ENCODE results near the gene ATP8A2.
A peak's percentile ranks its signal among the peaks of the same experiment; 100 is the strongest.
"Not testable (repeated sequence)": the region's sequence is repeated elsewhere in the genome, so short reads cannot be mapped to it uniquely, and the experiment has no call there.

ATP8A2 gene

DNA sequence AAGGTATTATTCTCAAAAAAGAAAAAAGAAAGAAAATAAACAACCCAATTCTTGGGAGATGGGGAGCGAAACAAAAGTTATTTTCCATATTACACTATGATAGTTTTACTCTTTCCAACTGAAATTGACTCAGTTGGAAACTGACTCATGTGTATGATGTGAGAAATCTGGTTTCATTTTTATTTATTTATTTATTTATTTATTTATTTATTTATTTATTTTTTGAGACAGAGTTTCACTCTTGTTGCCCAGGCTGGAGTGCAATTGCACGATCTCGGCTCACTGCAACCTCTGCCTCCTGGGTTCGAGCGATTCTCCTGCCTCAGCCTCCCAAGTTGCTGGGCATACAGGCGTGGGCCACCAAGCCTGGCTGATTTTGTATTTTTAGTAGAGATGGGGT lies 11.3 kb upstream of the ATP8A2 start:
- not testable (repeated sequence) for H3K27ac ChIP-seq (ENCODE audit: low read length); H3K4me1 ChIP-seq (ENCODE audit: control insufficient read depth in 1 of 2, insufficient read depth in 2 of 2, low read length in 2 of 2); H3K36me3 ChIP-seq (ENCODE audit: control insufficient read depth in 1 of 2, insufficient read depth in 2 of 2, low read length in 2 of 2); H3K9me3 ChIP-seq (ENCODE audit: control insufficient read depth in 1 of 2, low read length in 2 of 2); H3K4me3 ChIP-seq (ENCODE audit: low read depth in 1 of 2, low read length in 2 of 2); H3K27me3 ChIP-seq (ENCODE audit: low read depth, low read length)

DNA sequence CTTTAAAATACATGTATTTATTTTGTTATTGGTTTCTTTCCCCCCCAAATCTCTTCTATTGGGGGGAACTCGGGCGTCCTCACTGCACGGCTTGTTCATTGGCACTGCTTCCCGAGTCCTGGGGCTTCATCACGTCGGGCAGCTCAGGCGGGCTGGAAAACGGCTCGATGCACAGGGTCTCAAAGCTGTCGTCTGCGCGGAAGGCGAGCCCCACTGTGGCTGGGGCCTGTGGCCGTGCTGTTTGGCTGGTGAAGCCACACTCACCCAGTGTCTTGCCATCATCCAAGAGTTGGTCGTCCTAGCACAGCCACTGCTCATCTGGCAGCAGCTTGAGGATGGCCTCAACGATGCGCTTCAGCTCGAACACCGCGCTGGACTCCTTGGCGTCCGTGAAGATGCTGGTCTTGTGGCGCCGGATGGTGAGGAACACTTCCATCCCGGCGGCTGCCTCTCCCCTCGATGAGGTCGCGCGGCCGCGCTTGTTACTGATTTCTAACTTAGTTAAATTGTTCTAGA lies 6.0 kb upstream of the ATP8A2 start:
- Histone ChIP-seq H3K27ac (ENCODE audit: low read length) (no peak overlapping the region), H3K36me3 (ENCODE audit: control insufficient read depth in 1 of 2, insufficient read depth in 2 of 2, low read length in 2 of 2) (no peaks in the 10 kb centered on the region), H3K4me1 (ENCODE audit: control insufficient read depth in 1 of 2, insufficient read depth in 2 of 2, low read length in 2 of 2) (no peaks in the 10 kb centered on the region), H3K27me3 (ENCODE audit: low read depth, low read length) (peaks cover 14% of the 10 kb centered on the region), H3K4me3 (ENCODE audit: low read depth in 1 of 2, low read length in 2 of 2) (no peak overlapping the region), H3K9me3 (ENCODE audit: control insufficient read depth in 1 of 2, low read length in 2 of 2) (no peaks in the 10 kb centered on the region)

DNA sequence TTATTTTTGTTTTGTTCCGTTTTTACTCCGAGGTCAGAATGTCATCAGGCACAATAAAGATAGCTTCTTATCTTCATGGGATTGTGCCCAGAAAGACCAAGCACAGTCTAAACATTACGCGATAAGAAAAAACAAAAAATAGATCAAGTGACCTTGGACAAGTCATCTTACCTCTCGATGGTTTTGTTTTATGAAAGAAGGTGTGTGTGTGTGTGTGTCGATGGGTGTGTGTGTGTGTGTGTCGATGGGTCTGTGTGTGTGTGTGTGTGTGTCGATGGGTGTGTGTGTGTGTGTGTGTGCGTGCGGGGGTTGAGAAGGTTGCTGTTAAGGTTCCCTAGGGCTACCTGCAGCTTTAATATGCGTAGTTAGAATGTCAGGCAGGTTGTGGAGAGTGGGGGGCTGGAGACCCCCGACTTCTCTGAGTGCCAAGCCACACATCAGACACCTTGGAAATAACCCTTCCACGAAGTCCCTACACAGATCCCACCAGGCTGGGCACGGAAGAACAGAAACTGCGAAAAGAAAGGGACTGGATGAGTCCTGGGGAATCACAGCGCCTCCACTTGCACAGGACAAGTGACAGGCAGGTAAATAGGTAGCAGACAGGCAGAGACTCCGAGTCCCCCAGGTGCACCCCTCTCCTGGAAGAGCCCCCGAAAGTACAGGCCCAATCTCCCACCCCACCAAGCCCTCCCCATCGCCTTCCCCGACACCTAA lies 458 bp upstream of the ATP8A2 start:
- Histone ChIP-seq H3K27me3 (ENCODE audit: low read depth, low read length) (peaks cover 28% of the 10 kb centered on the region), H3K36me3 (ENCODE audit: control insufficient read depth in 1 of 2, insufficient read depth in 2 of 2, low read length in 2 of 2) (no peaks in the 10 kb centered on the region), H3K9me3 (ENCODE audit: control insufficient read depth in 1 of 2, low read length in 2 of 2) (no peaks in the 10 kb centered on the region), H3K27ac (ENCODE audit: low read length) (no peak overlapping the region), H3K4me1 (ENCODE audit: control insufficient read depth in 1 of 2, insufficient read depth in 2 of 2, low read length in 2 of 2) (peaks cover 0 to 7% of the 10 kb centered on the region in 2 donors), H3K4me3 (ENCODE audit: low read depth in 1 of 2, low read length in 2 of 2) (no peak overlapping the region)

DNA sequence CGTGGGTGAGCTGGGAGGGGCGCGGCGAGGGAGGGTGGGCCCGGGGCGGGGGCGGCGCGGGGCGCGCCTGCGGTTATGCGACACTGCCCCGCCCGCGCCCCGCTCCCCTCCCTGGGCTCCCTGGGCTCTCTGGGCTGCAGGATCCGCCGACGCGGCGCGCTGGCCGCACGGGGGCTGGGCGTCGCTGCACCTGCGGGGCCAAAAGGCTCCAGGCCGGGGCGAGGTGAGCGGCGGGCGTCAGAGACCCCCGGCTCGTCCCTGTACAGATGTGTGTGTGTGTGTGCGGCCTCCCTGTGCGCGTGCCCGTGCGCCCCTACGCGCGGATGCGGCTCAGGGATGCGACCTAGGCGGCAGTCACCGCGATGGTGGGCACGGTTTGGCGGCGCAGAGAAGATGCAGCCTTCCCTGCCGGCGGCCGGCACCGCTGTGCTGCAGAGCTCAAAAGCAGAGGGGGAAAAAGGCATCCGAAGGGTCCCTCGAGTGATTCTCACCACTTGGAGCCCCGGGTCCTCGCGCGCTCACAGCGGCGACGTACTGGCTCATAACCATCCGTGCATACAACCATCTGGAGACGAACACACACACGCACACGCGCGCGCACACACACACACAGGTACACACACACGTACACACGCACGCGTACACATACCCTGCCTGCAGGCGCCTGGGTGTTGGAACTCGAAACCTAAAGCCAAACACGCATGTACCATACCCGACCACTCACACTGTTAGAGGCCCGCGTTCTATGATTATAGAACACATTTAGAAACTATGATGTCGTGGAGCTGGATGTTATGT lies 709 bp downstream of the ATP8A2 start:
- Histone ChIP-seq H3K36me3 (ENCODE audit: control insufficient read depth in 1 of 2, insufficient read depth in 2 of 2, low read length in 2 of 2) (no peaks in the 10 kb centered on the region), H3K27ac (ENCODE audit: low read length) (no peak overlapping the region), H3K4me3 (ENCODE audit: low read depth in 1 of 2, low read length in 2 of 2) (peak overlapping the region in 1 of 2 donors; percentile 47), H3K27me3 (ENCODE audit: low read depth, low read length) (peaks cover 28% of the 10 kb centered on the region), H3K9me3 (ENCODE audit: control insufficient read depth in 1 of 2, low read length in 2 of 2) (no peaks in the 10 kb centered on the region), H3K4me1 (ENCODE audit: control insufficient read depth in 1 of 2, insufficient read depth in 2 of 2, low read length in 2 of 2) (peaks cover 0 to 7% of the 10 kb centered on the region in 2 donors)

DNA sequence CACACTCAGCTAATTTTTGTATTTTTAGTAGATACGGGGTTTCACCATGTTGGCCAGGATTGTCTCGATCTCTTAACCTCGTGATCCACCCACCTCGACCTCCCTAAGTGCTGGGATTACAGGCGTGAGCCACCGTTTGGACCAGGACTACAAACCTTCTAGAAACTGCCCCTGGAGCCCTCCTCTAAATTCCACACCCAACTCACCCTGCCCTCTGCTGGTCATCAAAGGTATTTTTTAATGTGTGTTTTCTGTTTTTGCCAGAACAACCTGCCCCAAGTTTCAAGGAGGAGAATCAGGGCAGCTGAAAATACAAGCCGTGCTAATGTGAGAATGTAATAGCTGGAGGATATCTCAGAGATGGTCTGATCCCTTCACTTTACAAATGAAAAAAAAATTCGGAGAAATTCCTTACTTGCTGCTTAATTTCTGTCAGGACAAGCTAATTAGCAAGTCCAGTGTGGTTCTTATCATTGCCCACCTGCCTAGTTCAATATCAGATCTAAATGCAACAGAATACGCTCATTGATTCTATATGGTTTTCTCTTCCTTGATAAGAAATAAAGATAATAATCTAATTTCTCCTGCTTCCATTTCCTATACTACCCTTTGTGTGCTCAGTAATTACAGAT lies 4.1 kb downstream of the ATP8A2 start:
- no peaks in the 10 kb centered on the region for H3K36me3 ChIP-seq (ENCODE audit: control insufficient read depth in 1 of 2, insufficient read depth in 2 of 2, low read length in 2 of 2)
- H3K27ac ChIP-seq (ENCODE audit: low read length), result no peak overlapping the region
- peaks cover 14% of the 10 kb centered on the region for H3K27me3 ChIP-seq (ENCODE audit: low read depth, low read length)
- H3K4me1 ChIP-seq (ENCODE audit: control insufficient read depth in 1 of 2, insufficient read depth in 2 of 2, low read length in 2 of 2), result peaks cover 0 to 7% of the 10 kb centered on the region in 2 donors
- H3K4me3 ChIP-seq (ENCODE audit: low read depth in 1 of 2, low read length in 2 of 2), result no peak overlapping the region
- H3K9me3 ChIP-seq (ENCODE audit: control insufficient read depth in 1 of 2, low read length in 2 of 2), result no peaks in the 10 kb centered on the region

DNA sequence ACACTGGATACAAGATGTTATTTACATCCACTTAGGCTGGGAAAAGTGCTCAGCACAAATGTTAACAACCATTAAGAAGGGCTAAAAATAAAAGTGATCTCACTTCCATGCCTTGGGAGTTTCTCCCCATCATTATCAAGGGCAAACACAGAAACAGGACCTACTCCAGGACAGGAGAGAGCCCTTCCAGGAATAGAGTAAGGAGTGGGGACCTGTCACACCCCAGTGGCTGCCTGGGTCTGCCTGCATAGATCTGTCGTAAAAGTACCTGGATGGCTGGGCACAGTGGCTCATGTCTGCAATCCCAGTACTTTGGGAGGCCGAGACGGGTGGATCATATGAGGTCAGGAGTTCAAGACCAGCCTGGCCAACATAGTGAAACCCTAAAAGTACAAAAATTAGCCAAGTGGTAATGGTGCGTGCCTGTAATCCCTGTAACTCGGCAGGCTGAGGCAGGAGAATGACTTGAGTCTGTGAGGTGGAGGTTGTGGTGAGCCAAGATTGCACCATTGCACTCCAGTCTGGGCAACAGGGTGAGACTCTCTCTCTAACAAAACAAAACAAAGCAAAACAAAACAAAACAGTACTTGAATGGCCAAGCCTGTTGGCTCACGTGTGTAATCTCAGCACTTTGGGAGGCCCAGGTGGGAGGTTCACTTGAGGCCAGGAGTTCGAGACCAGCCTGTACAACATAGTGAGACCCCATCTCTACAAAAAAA lies 5.6 kb downstream of the ATP8A2 start:
- Histone ChIP-seq H3K27ac (ENCODE audit: low read length) (no peak overlapping the region), H3K4me3 (ENCODE audit: low read depth in 1 of 2, low read length in 2 of 2) (no peak overlapping the region), H3K9me3 (ENCODE audit: control insufficient read depth in 1 of 2, low read length in 2 of 2) (no peaks in the 10 kb centered on the region), H3K4me1 (ENCODE audit: control insufficient read depth in 1 of 2, insufficient read depth in 2 of 2, low read length in 2 of 2) (peaks cover 0 to 3% of the 10 kb centered on the region in 2 donors), H3K36me3 (ENCODE audit: control insufficient read depth in 1 of 2, insufficient read depth in 2 of 2, low read length in 2 of 2) (no peaks in the 10 kb centered on the region), H3K27me3 (ENCODE audit: low read depth, low read length) (peaks cover 8% of the 10 kb centered on the region)

DNA sequence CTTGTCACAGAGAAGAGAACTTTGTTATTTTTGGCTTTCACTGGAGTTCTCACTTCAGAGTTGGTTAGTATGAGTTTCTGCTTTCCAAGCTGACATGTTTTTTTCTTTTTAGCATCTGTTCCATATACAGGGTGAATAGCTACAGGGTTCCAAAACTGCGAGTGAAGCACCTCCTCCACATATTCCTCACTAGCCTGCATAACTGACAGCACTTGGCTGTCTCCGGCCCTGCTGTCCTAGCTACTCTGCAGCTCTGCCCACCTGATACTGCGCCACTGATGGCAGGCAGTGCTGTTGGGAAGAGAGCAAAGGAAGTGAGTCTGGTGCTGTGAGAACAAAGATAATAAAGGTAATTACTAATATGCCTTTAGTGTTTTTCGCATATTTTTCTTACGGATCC lies 6.8 kb downstream of the ATP8A2 start:
- Histone ChIP-seq H3K4me3 (ENCODE audit: low read depth in 1 of 2, low read length in 2 of 2) (no peak overlapping the region), H3K9me3 (ENCODE audit: control insufficient read depth in 1 of 2, low read length in 2 of 2) (no peaks in the 10 kb centered on the region), H3K27me3 (ENCODE audit: low read depth, low read length) (no peaks in the 10 kb centered on the region), H3K27ac (ENCODE audit: low read length) (no peak overlapping the region), H3K4me1 (ENCODE audit: control insufficient read depth in 1 of 2, insufficient read depth in 2 of 2, low read length in 2 of 2) (no peaks in the 10 kb centered on the region), H3K36me3 (ENCODE audit: control insufficient read depth in 1 of 2, insufficient read depth in 2 of 2, low read length in 2 of 2) (no peaks in the 10 kb centered on the region)

DNA sequence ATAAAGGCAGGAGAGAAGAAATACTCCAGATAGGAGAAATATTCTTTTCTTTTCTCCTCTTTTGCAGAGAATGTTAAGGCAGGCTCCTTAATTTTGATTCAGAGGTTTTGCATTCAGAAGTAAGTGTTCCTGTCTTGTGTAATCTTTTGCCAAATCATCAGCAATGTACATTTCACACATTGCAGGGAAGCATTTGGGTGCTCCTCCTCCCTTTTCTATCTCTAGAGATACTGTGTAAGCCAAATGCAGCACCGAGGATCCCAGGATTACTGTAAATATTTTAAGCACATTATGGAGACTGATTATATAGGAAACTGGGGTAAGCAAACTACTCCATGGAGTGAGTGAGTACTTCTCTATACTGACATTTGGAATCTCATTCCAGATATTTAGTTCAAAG lies 7.2 kb downstream of the ATP8A2 start:
- Histone ChIP-seq H3K9me3 (ENCODE audit: control insufficient read depth in 1 of 2, low read length in 2 of 2) (no peaks in the 10 kb centered on the region), H3K4me3 (ENCODE audit: low read depth in 1 of 2, low read length in 2 of 2) (no peak overlapping the region), H3K4me1 (ENCODE audit: control insufficient read depth in 1 of 2, insufficient read depth in 2 of 2, low read length in 2 of 2) (no peaks in the 10 kb centered on the region), H3K36me3 (ENCODE audit: control insufficient read depth in 1 of 2, insufficient read depth in 2 of 2, low read length in 2 of 2) (no peaks in the 10 kb centered on the region), H3K27ac (ENCODE audit: low read length) (no peak overlapping the region), H3K27me3 (ENCODE audit: low read depth, low read length) (no peaks in the 10 kb centered on the region)

DNA sequence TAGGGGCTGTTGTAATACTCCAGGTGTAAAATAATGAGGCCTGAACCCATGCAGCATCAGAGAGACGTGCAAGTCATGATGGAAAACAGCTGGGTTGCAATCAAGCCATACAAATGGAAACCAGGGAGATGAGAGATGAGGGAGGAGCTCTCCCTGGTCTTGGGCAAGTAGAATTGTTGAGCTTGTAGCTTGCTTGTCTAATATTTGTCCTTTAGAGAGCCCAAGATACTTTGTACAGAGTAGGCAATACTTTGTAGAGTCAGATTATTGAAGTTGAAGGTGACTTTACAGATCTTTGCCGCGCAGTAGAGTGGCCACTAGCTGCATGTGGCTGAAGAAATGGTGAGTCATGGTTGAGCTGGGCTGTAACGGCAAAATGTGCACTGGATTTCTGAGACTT lies 8.3 kb downstream of the ATP8A2 start:
- Histone ChIP-seq H3K4me1 (ENCODE audit: control insufficient read depth in 1 of 2, insufficient read depth in 2 of 2, low read length in 2 of 2) (no peaks in the 10 kb centered on the region), H3K9me3 (ENCODE audit: control insufficient read depth in 1 of 2, low read length in 2 of 2) (no peaks in the 10 kb centered on the region), H3K27ac (ENCODE audit: low read length) (no peak overlapping the region), H3K27me3 (ENCODE audit: low read depth, low read length) (no peaks in the 10 kb centered on the region), H3K4me3 (ENCODE audit: low read depth in 1 of 2, low read length in 2 of 2) (no peak overlapping the region), H3K36me3 (ENCODE audit: control insufficient read depth in 1 of 2, insufficient read depth in 2 of 2, low read length in 2 of 2) (no peaks in the 10 kb centered on the region)

DNA sequence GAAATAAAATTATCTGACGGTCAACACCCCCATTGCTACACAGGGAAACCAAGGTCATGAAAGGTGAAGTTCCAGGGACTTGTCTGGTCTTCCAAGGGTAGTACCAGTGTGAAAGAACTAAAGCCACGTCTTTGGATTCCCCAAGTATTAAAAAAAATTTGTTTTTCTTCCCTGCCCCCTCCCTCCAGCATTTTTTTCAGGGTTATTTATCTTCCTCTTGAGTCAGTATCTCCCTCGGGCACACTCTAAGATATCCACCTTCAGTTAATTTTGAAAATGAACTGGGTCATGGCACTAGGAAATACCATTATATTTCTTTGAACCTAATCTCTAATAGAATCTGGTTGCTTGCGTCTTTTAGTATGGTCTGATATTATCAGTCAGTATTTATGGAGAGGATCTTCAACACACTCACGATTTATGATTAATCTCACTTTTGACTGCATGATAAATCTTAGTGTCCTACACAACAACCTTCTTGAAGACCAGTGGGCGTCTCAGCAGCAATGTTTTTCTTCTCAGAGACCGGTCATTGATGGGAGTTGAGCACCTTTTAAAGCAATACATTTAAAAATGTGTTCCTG lies 9.1 kb downstream of the ATP8A2 start:
- no peak overlapping the region for H3K4me3 ChIP-seq (ENCODE audit: low read depth in 1 of 2, low read length in 2 of 2)
- no peaks in the 10 kb centered on the region for H3K27me3 ChIP-seq (ENCODE audit: low read depth, low read length)
- H3K27ac ChIP-seq (ENCODE audit: low read length), result no peak overlapping the region
- H3K36me3 ChIP-seq (ENCODE audit: control insufficient read depth in 1 of 2, insufficient read depth in 2 of 2, low read length in 2 of 2), result no peaks in the 10 kb centered on the region
- H3K9me3 ChIP-seq (ENCODE audit: control insufficient read depth in 1 of 2, low read length in 2 of 2), result no peaks in the 10 kb centered on the region
- H3K4me1 ChIP-seq (ENCODE audit: control insufficient read depth in 1 of 2, insufficient read depth in 2 of 2, low read length in 2 of 2), result no peaks in the 10 kb centered on the region

Data from muscle layer of duodenum (tissue), 2 donors.